ENCODE measurements around the gene EFCAB14.

GRCh38 chr1:46725736-46726108 is 6.8 kb upstream of the EFCAB14 start:
- TF ChIP-seq CTCF (IDR thresholded peaks at IDR 0.05) (no peak), POLR2A (IDR thresholded peaks at IDR 0.05) (no peak), EP300 (IDR thresholded peaks at IDR 0.05) (no peak)
